ENCODE data around the gene GDI2. TPM values are rescaled to one million over a fixed set of nuclear protein-coding genes. Genes with fewer than 3 reads are reported as not detected.

The GDI2 gene
- total RNA-seq, 1 experiment from 2014 or later: 196 TPM

DNA sequence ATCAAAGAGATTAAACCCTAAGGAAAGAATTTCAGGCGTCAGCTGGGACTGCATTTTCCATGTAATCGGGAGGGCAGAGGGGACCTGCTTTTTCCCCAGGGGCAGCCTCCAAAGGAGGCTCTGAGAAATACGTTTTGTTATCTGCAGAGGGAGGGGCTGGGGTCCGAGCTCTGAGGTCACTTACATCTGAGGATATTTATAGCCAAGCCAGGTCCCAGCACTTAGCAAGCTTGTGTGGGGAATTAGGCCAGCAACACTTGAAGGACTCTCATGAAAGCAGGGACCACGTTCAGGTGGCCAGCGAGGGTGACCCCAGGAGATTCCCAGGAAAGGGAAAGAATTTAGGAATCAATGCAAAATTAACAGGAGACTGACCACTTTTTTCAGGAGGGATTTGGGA is 20.6 kb upstream of the GDI2 start:
- H3K79me2 ChIP-seq (ENCODE audit: low read depth): no peaks in the 10 kb centered on the region
- peaks cover 10% of the 10 kb centered on the region for H3K4me1 ChIP-seq (replicated peaks; ENCODE audit: insufficient read depth)
- ChIA-PET CTCF (interaction anchor here (0.6 kb wide), 1 partner anchor 197 kb away, joined by 6 read pairs; no protein-coding TSS in a partner anchor), POLR2A (ENCODE audit: unreplicated experiment) (no interaction called here)
- intact Hi-C loops (cut with micrococcal nuclease; ENCODE audit: unreplicated experiment): no loop called here
- no peak overlapping the region for H2AFZ ChIP-seq
- peak overlapping the region; percentile 68; the same call in 1 of the 2 replicates for H3K4me2 ChIP-seq
- no peak for DNase-seq
- no TSS peak for BruUV-seq (replicated peaks)
- H3K4me3 ChIP-seq: no peak overlapping the region
- no peaks in the 10 kb centered on the region for H3K36me3 ChIP-seq (ENCODE audit: low read depth)
- TF ChIP-seq, protein P1, sequence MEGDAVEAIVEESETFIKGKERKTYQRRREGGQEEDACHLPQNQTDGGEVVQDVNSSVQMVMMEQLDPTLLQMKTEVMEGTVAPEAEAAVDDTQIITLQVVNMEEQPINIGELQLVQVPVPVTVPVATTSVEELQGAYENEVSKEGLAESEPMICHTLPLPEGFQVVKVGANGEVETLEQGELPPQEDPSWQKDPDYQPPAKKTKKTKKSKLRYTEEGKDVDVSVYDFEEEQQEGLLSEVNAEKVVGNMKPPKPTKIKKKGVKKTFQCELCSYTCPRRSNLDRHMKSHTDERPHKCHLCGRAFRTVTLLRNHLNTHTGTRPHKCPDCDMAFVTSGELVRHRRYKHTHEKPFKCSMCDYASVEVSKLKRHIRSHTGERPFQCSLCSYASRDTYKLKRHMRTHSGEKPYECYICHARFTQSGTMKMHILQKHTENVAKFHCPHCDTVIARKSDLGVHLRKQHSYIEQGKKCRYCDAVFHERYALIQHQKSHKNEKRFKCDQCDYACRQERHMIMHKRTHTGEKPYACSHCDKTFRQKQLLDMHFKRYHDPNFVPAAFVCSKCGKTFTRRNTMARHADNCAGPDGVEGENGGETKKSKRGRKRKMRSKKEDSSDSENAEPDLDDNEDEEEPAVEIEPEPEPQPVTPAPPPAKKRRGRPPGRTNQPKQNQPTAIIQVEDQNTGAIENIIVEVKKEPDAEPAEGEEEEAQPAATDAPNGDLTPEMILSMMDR (conservative IDR thresholded peaks at IDR 0.05): no peak
- TF ChIP-seq EZH2 (IDR thresholded peaks at IDR 0.05; ENCODE audit: low read depth): no peak
- H3F3A ChIP-seq (ENCODE audit: insufficient read depth, low read depth): no peaks in the 10 kb centered on the region
- no peaks in the 10 kb centered on the region for H3K27me3 ChIP-seq (ENCODE audit: insufficient read depth, low read depth)
- no peak overlapping the region for H3K27ac ChIP-seq
- H3K9me3 ChIP-seq (ENCODE audit: insufficient read depth, low read depth): no peaks in the 10 kb centered on the region
- no peaks in the 10 kb centered on the region for H4K20me1 ChIP-seq (ENCODE audit: insufficient read depth)
- H3K9me2 ChIP-seq (ENCODE audit: insufficient read depth): no peaks in the 10 kb centered on the region

DNA sequence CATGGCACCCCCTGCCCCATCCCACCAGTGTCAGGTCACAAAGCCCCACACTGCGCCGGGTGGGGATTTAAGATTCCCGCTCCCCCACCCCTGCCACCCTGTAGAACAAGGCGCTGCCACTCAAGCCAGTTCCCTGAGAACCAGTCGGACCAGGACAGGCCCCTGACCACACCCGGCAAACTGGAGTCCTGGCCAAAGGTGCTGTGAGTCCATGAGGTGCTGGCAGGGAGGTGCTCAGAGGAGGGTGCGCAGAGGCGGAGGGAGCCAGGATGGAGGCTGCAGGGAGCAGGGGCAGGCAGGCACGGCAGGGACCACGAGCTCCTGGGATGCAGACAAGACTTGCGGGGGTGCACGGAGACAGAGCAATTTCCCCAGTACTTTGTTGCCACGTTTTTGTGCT is 19.7 kb upstream of the GDI2 start:
- POLR2A ChIA-PET (ENCODE audit: unreplicated experiment): no interaction called here
- BruUV-seq (replicated peaks): no TSS peak
- H2AFZ ChIP-seq: peak overlapping the region; percentile 70; the same call in 1 of the 2 replicates

DNA sequence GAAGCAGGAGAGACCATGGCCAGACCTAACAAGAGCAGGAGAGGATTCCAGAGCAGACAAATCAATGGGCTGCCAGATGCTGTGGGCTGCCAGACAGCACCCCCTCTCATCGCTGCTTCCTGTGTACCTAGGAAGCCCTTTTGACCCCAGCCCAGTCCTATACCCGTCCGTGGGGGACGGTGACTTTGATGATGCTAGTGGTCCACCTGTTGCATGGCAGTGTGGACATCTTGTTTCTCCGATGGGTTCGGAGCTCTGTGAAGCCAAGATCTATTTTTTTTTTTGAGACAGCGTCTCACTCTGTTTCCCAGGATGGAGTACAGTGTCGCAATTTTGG is 18.2 kb upstream of the GDI2 start:
- intact Hi-C loops (cut with micrococcal nuclease; ENCODE audit: unreplicated experiment): no loop called here
- Histone ChIP-seq H3K9me3 (ENCODE audit: insufficient read depth, low read depth) (no peaks in the 10 kb centered on the region), H3K36me3 (ENCODE audit: low read depth) (no peaks in the 10 kb centered on the region), H3K4me3 (no peak overlapping the region), H3K27me3 (ENCODE audit: insufficient read depth, low read depth) (no peaks in the 10 kb centered on the region), H2AFZ (no peak overlapping the region), H3F3A (ENCODE audit: insufficient read depth, low read depth) (no peaks in the 10 kb centered on the region), H3K27ac (no peak overlapping the region), H3K79me2 (ENCODE audit: low read depth) (no peaks in the 10 kb centered on the region), H3K9me2 (ENCODE audit: insufficient read depth) (no peaks in the 10 kb centered on the region), H3K4me2 (no peak overlapping the region), H4K20me1 (ENCODE audit: insufficient read depth) (no peaks in the 10 kb centered on the region), H3K4me1 (replicated peaks; ENCODE audit: insufficient read depth) (peaks cover 10% of the 10 kb centered on the region)
- CTCF ChIA-PET: no interaction called here
- no TSS peak for BruUV-seq (replicated peaks)
- DNase-seq: no peak
- POLR2A ChIA-PET (ENCODE audit: unreplicated experiment): no interaction called here
- TF ChIP-seq, protein P1 (conservative IDR thresholded peaks at IDR 0.05): no peak
- no peak for TF ChIP-seq EZH2 (IDR thresholded peaks at IDR 0.05; ENCODE audit: low read depth)

More for the DNA sequence above, 19.7 kb upstream of the GDI2 start:
- Histone ChIP-seq H3K4me2 (peak overlapping the region; percentile 68), H3K9me2 (ENCODE audit: insufficient read depth) (no peaks in the 10 kb centered on the region), H4K20me1 (ENCODE audit: insufficient read depth) (no peaks in the 10 kb centered on the region), H3K9me3 (ENCODE audit: insufficient read depth, low read depth) (no peaks in the 10 kb centered on the region), H3F3A (ENCODE audit: insufficient read depth, low read depth) (no peaks in the 10 kb centered on the region), H3K4me1 (replicated peaks; ENCODE audit: insufficient read depth) (peaks cover 10% of the 10 kb centered on the region), H3K79me2 (ENCODE audit: low read depth) (no peaks in the 10 kb centered on the region), H3K27me3 (ENCODE audit: insufficient read depth, low read depth) (no peaks in the 10 kb centered on the region), H3K27ac (no peak overlapping the region), H3K36me3 (ENCODE audit: low read depth) (no peaks in the 10 kb centered on the region), H3K4me3 (peak overlapping the region; percentile 45; the same call in 1 of the 2 replicates)
- peak; percentile 61 to 73 for DNase-seq
- CTCF ChIA-PET: no interaction called here
- intact Hi-C loops (cut with micrococcal nuclease; ENCODE audit: unreplicated experiment): no loop called here
- TF ChIP-seq, protein P1 (conservative IDR thresholded peaks at IDR 0.05): no peak
- no peak for TF ChIP-seq EZH2 (IDR thresholded peaks at IDR 0.05; ENCODE audit: low read depth)

Data from PC-9 (cell line).